DMS 273 (cell line): ENCODE data around the gene LYZL2.
"Not testable (repeated sequence)": the region's sequence is repeated elsewhere in the genome, so short reads cannot be mapped to it uniquely, and the experiment has no call there.

Source experiments
- DNase-seq: peaks from one replicate; lab custom pipeline; 2025; ENCODE audit not compliant: unreplicated experiment; lab: John Stamatoyannopoulos, UW

The LYZL2 gene

GRCh38 chr10:30639946-30640786 is 10.6 kb upstream of the LYZL2 start:
- DNase-seq: peak; percentile 59

GRCh38 chr10:30637881-30638467 is 8.4 kb upstream of the LYZL2 start:
- no peak for DNase-seq

GRCh38 chr10:30631188-30631587 is 1.6 kb upstream of the LYZL2 start:
- no peak for DNase-seq

- DNase-seq: no peak
These were observed 1.0 kb upstream of the LYZL2 start for GRCh38 chr10:30630571-30630970.

GRCh38 chr10:30628576-30628975 is 977 bp downstream of the LYZL2 start:
- DNase-seq: not testable (repeated sequence)

GRCh38 chr10:30626837-30627236 is 2.7 kb downstream of the LYZL2 start:
- not testable (repeated sequence) for DNase-seq

GRCh38 chr10:30626196-30626595 is 3.4 kb downstream of the LYZL2 start:
- not testable (repeated sequence) for DNase-seq

- no peak for DNase-seq
These were observed 4.5 kb downstream of the LYZL2 start for GRCh38 chr10:30625080-30625479.

GRCh38 chr10:30619966-30620365 is 9.6 kb downstream of the LYZL2 start:
- DNase-seq: no peak

- DNase-seq: no peak
These were observed 12.5 kb downstream of the LYZL2 start for GRCh38 chr10:30617070-30617469.

GRCh38 chr10:30611041-30611440 is 18.5 kb downstream of the LYZL2 start:
- not testable (repeated sequence) for DNase-seq

- no peak for DNase-seq
These were observed 21.7 kb downstream of the LYZL2 start for GRCh38 chr10:30607814-30608213.

- DNase-seq: no peak
These were observed 23.2 kb downstream of the LYZL2 start for GRCh38 chr10:30606313-30606712.

- not testable (repeated sequence) for DNase-seq
These were observed 24.0 kb downstream of the LYZL2 start for GRCh38 chr10:30605341-30606121.

GRCh38 chr10:30603589-30603988 is 26.0 kb downstream of the LYZL2 start:
- no peak for DNase-seq

- no peak for DNase-seq
These were observed 26.8 kb downstream of the LYZL2 start for GRCh38 chr10:30602747-30603146.

- no peak for DNase-seq
These were observed 29.5 kb downstream of the LYZL2 start for GRCh38 chr10:30600005-30600404.

GRCh38 chr10:30598105-30598776 is 31.3 kb downstream of the LYZL2 start:
- no peak for DNase-seq

GRCh38 chr10:30597433-30597824 is 32.1 kb downstream of the LYZL2 start:
- DNase-seq: not testable (repeated sequence)

- not testable (repeated sequence) for DNase-seq
These were observed 32.8 kb downstream of the LYZL2 start for GRCh38 chr10:30596493-30597432.
